ENCODE results near the gene SMG7.

Gene SMG7

GRCh38 chr1:183470961-183471742 is 1.1 kb upstream of the SMG7 start:
- peak; percentile 91 to 93 for DNase-seq

GRCh38 chr1:183471743-183472487 is 384 bp upstream of the SMG7 start:
- peak; percentile 99 for DNase-seq

- no peak for DNase-seq
These were observed 878 bp downstream of the SMG7 start for GRCh38 chr1:183473217-183473536.

- DNase-seq: no peak
These were observed 3.8 kb downstream of the SMG7 start for GRCh38 chr1:183476081-183476480.

- no peak for DNase-seq
These were observed 5.9 kb downstream of the SMG7 start for GRCh38 chr1:183477986-183478781.

- no peak for DNase-seq
These were observed 8.7 kb downstream of the SMG7 start for GRCh38 chr1:183480971-183481441.

GRCh38 chr1:183483224-183483623 is 10.9 kb downstream of the SMG7 start:
- no peak for DNase-seq

GRCh38 chr1:183484254-183484653 is 12.0 kb downstream of the SMG7 start:
- no peak for DNase-seq

GRCh38 chr1:183484851-183485250 is 12.6 kb downstream of the SMG7 start:
- DNase-seq: no peak

GRCh38 chr1:183487674-183488442 is 15.6 kb downstream of the SMG7 start:
- DNase-seq: no peak

- no peak for DNase-seq
These were observed 18.6 kb downstream of the SMG7 start for GRCh38 chr1:183490932-183491331.

- no peak for DNase-seq
These were observed 21.4 kb downstream of the SMG7 start for GRCh38 chr1:183493540-183494245.

- no peak for DNase-seq
These were observed 23.1 kb downstream of the SMG7 start for GRCh38 chr1:183495420-183495819.

GRCh38 chr1:183497218-183497617 is 24.9 kb downstream of the SMG7 start:
- no peak for DNase-seq

GRCh38 chr1:183498342-183498991 is 26.2 kb downstream of the SMG7 start:
- no peak for DNase-seq

- DNase-seq: no peak
These were observed 33.3 kb downstream of the SMG7 start for GRCh38 chr1:183505454-183506089.

- no peak for DNase-seq
These were observed 34.3 kb downstream of the SMG7 start for GRCh38 chr1:183506561-183506960.

GRCh38 chr1:183508694-183509093 is 36.4 kb downstream of the SMG7 start:
- no peak for DNase-seq

GRCh38 chr1:183512450-183512849 is 40.2 kb downstream of the SMG7 start:
- no peak for DNase-seq

- DNase-seq: no peak
These were observed 41.9 kb downstream of the SMG7 start for GRCh38 chr1:183514235-183514634.

All from NCI-H446 (cell line).